ENCODE data around the gene ARHGAP12.
"Not testable (repeated sequence)": the region's sequence is repeated elsewhere in the genome, so short reads cannot be mapped to it uniquely, and the experiment has no call there.

ARHGAP12 gene

GRCh38 chr10:31926160-31926559, 2.5 kb downstream of the ARHGAP12 start:
- no peak for DNase-seq (ENCODE audit: low spot score)

- DNase-seq (ENCODE audit: low spot score): no peak
Observed at GRCh38 chr10:31924833-31925232, 3.8 kb downstream of the ARHGAP12 start.

- DNase-seq (ENCODE audit: low spot score): no peak
Observed at GRCh38 chr10:31923389-31923788, 5.2 kb downstream of the ARHGAP12 start.

GRCh38 chr10:31921031-31921430, 7.6 kb downstream of the ARHGAP12 start:
- no peak for DNase-seq (ENCODE audit: low spot score)

- no peak for DNase-seq (ENCODE audit: low spot score)
Observed at GRCh38 chr10:31920538-31920937, 8.1 kb downstream of the ARHGAP12 start.

- no peak for DNase-seq (ENCODE audit: low spot score)
Observed at GRCh38 chr10:31918671-31919409, 9.8 kb downstream of the ARHGAP12 start.

GRCh38 chr10:31914370-31914769, 14.3 kb downstream of the ARHGAP12 start:
- no peak for DNase-seq (ENCODE audit: low spot score)

GRCh38 chr10:31912898-31913850, 15.5 kb downstream of the ARHGAP12 start:
- peak; percentile 25 for DNase-seq (ENCODE audit: low spot score)

GRCh38 chr10:31912289-31912688, 16.3 kb downstream of the ARHGAP12 start:
- peak; percentile 23 for DNase-seq (ENCODE audit: low spot score)

GRCh38 chr10:31910016-31910415, 18.6 kb downstream of the ARHGAP12 start:
- no peak for DNase-seq (ENCODE audit: low spot score)

GRCh38 chr10:31908157-31908556, 20.5 kb downstream of the ARHGAP12 start:
- DNase-seq (ENCODE audit: low spot score): peak; percentile 22

GRCh38 chr10:31906039-31906438, 22.6 kb downstream of the ARHGAP12 start:
- no peak for DNase-seq (ENCODE audit: low spot score)

GRCh38 chr10:31905586-31905985, 23.0 kb downstream of the ARHGAP12 start:
- no peak for DNase-seq (ENCODE audit: low spot score)

- no peak for DNase-seq (ENCODE audit: low spot score)
Observed at GRCh38 chr10:31902625-31903024, 26.0 kb downstream of the ARHGAP12 start.

GRCh38 chr10:31897506-31897905, 31.1 kb downstream of the ARHGAP12 start:
- no peak for DNase-seq (ENCODE audit: low spot score)

GRCh38 chr10:31896968-31897384, 31.7 kb downstream of the ARHGAP12 start:
- DNase-seq (ENCODE audit: low spot score): peak; percentile 68

- DNase-seq (ENCODE audit: low spot score): not testable (repeated sequence)
Observed at GRCh38 chr10:31895722-31896121, 32.9 kb downstream of the ARHGAP12 start.

- no peak for DNase-seq (ENCODE audit: low spot score)
Observed at GRCh38 chr10:31888442-31888841, 40.2 kb downstream of the ARHGAP12 start.

- no peak for DNase-seq (ENCODE audit: low spot score)
Observed at GRCh38 chr10:31887850-31888249, 40.8 kb downstream of the ARHGAP12 start.

GRCh38 chr10:31886885-31887284, 41.7 kb downstream of the ARHGAP12 start:
- DNase-seq (ENCODE audit: low spot score): no peak

- no peak for DNase-seq (ENCODE audit: low spot score)
Observed at GRCh38 chr10:31885971-31886370, 42.7 kb downstream of the ARHGAP12 start.

GRCh38 chr10:31884386-31884785, 44.2 kb downstream of the ARHGAP12 start:
- no peak for DNase-seq (ENCODE audit: low spot score)

GRCh38 chr10:31883397-31883796, 45.2 kb downstream of the ARHGAP12 start:
- no peak for DNase-seq (ENCODE audit: low spot score)

All from AG20443 (cell line).